SK-N-SH treated with all-trans-retinoic acid at 6 μM for 48 hours (cell line): ENCODE data around the gene MVD.

Experiments
- ATAC-seq: fragments of 200-7000 bp; cut with Tn5 transposase; 3 replicates; pipeline ENCODE4 v1.9.1; 2020; ENCODE audit warnings: mild to moderate bottlenecking, moderate library complexity
- ARNTL ChIP-seq: fragments of 450-650 bp; formaldehyde crosslinking; IDR thresholded peaks from 2 replicates; pipeline ENCODE4 v1.5.0; 2020; ENCODE audit warnings: low read depth, mild to moderate bottlenecking, moderate library complexity, borderline replicate concordance
- BACH2 ChIP-seq: fragments of 250-450 bp; sonication (Bioruptor Pico); IDR thresholded peaks from 2 replicates; pipeline ENCODE4 v1.9.0; 2021; ENCODE audit warnings: mild to moderate bottlenecking, borderline replicate concordance
- CSDC2 ChIP-seq: fragments of 250-450 bp; sonication (Bioruptor Pico); IDR thresholded peaks from 2 replicates; pipeline ENCODE4 v1.5.0; 2020; ENCODE audit warnings: mild to moderate bottlenecking, moderate library complexity
- ESRRG ChIP-seq: fragments of 250-450 bp; sonication (Bioruptor Pico); IDR thresholded peaks from 2 replicates; pipeline ENCODE4 v1.6.1; 2021; ENCODE audit warnings: mild to moderate bottlenecking
- GLIS3 ChIP-seq: fragments of 250-450 bp; sonication (Bioruptor Pico); IDR thresholded peaks from 2 replicates; pipeline ENCODE4 v1.5.0; 2020; ENCODE audit warnings: mild to moderate bottlenecking, moderate library complexity
- OSR1 ChIP-seq: fragments of 250-450 bp; sonication (Bioruptor Pico); IDR thresholded peaks from 2 replicates; pipeline ENCODE4 v1.8.0; 2022; ENCODE audit warnings: moderate library complexity, mild to moderate bottlenecking, inconsistent platforms
- PATZ1 ChIP-seq: fragments of 250-450 bp; sonication (Bioruptor Pico); IDR thresholded peaks from 2 replicates; pipeline ENCODE4 v1.8.0; 2020; ENCODE audit warnings: mild to moderate bottlenecking, moderate library complexity, borderline replicate concordance
- PPARA ChIP-seq: fragments of 250-450 bp; sonication (Bioruptor Pico); IDR thresholded peaks from 2 replicates; pipeline ENCODE4 v1.5.0; 2020; ENCODE audit warnings: mild to moderate bottlenecking, borderline replicate concordance
- RARB ChIP-seq: fragments of 250-450 bp; sonication (Bioruptor Pico); IDR thresholded peaks from 2 replicates; pipeline ENCODE4 v1.8.0; 2021; ENCODE audit warnings: mild to moderate bottlenecking, moderate library complexity
- SNAI2 ChIP-seq: fragments of 250-450 bp; sonication (Bioruptor Pico); IDR thresholded peaks from 2 replicates; pipeline ENCODE4 v1.5.0; 2020; ENCODE audit warnings: mild to moderate bottlenecking, moderate library complexity
- TCF4 ChIP-seq: fragments of 250-450 bp; sonication (Bioruptor Pico); IDR thresholded peaks from 2 replicates; pipeline ENCODE4 v1.8.0; 2021; ENCODE audit warnings: mild to moderate bottlenecking, moderate library complexity, borderline replicate concordance
- TOX ChIP-seq: fragments of 250-450 bp; sonication (Bioruptor Pico); IDR thresholded peaks from 2 replicates; pipeline ENCODE4 v1.8.0; 2021; ENCODE audit warnings: mild to moderate bottlenecking, moderate library complexity, borderline replicate concordance
- TSHZ2 ChIP-seq: fragments of 250-450 bp; sonication (Bioruptor Pico); IDR thresholded peaks from 2 replicates; pipeline ENCODE4 v1.5.0; 2020; ENCODE audit warnings: mild to moderate bottlenecking, moderate library complexity
- ZC3H10 ChIP-seq: fragments of 250-450 bp; sonication (Bioruptor Pico); IDR thresholded peaks from 2 replicates; pipeline ENCODE4 v1.5.1; 2021; ENCODE audit warnings: mild to moderate bottlenecking, moderate library complexity
- ZNF565 ChIP-seq: fragments of 450-650 bp; formaldehyde crosslinking; conservative IDR thresholded peaks from 2 replicates; pipeline ENCODE4 v1.5.0; 2020; ENCODE audit warnings: low read depth, mild to moderate bottlenecking, moderate library complexity
- ZNF70 ChIP-seq: fragments of 450-650 bp; formaldehyde crosslinking; IDR thresholded peaks from 2 replicates; pipeline ENCODE4 v1.5.0; 2020; ENCODE audit warnings: mild to moderate bottlenecking, moderate library complexity
- ZNF8 ChIP-seq: fragments of 450-650 bp; formaldehyde crosslinking; IDR thresholded peaks from 2 replicates; pipeline ENCODE4 v1.5.0; 2020; ENCODE audit warnings: mild to moderate bottlenecking, moderate library complexity
- TF ChIP-seq, protein P1 (sequence below): fragments of 250-450 bp; sonication (Bioruptor Pico); IDR thresholded peaks from 2 replicates; pipeline ENCODE4 v1.8.0; 2021; ENCODE audit warnings: low read depth, mild to moderate bottlenecking, moderate library complexity, borderline replicate concordance
- TF ChIP-seq, protein P2 (sequence below): fragments of 250-450 bp; sonication (Bioruptor Pico); IDR thresholded peaks from 2 replicates; pipeline ENCODE4 v1.5.1; 2021; ENCODE audit warnings: mild to moderate bottlenecking, moderate library complexity
- TF ChIP-seq, protein P3 (sequence below): fragments of 250-450 bp; sonication (Bioruptor Pico); IDR thresholded peaks from 2 replicates; pipeline ENCODE4 v1.5.1; 2020; ENCODE audit warnings: low read depth, mild to moderate bottlenecking, moderate library complexity

The MVD gene

GRCh38 chr16:88678224-88678979 is 15.5 kb upstream of the MVD start:
- ATAC-seq: peak; percentile 45
- TF ChIP-seq TOX (CRISPR knock-in tag) (no peak), ZNF8 (no peak), ESRRG (CRISPR knock-in tag) (no peak), SNAI2 (no peak), ZNF565 (no peak), PATZ1 (no peak), OSR1 (no peak), CSDC2 (CRISPR knock-in tag) (no peak), TSHZ2 (CRISPR knock-in tag) (no peak), ZC3H10 (no peak), ARNTL (no peak), ZNF70 (no peak), BACH2 (CRISPR knock-in tag) (no peak), RARB (no peak), PPARA (CRISPR knock-in tag) (no peak)
- TF ChIP-seq, protein P1, sequence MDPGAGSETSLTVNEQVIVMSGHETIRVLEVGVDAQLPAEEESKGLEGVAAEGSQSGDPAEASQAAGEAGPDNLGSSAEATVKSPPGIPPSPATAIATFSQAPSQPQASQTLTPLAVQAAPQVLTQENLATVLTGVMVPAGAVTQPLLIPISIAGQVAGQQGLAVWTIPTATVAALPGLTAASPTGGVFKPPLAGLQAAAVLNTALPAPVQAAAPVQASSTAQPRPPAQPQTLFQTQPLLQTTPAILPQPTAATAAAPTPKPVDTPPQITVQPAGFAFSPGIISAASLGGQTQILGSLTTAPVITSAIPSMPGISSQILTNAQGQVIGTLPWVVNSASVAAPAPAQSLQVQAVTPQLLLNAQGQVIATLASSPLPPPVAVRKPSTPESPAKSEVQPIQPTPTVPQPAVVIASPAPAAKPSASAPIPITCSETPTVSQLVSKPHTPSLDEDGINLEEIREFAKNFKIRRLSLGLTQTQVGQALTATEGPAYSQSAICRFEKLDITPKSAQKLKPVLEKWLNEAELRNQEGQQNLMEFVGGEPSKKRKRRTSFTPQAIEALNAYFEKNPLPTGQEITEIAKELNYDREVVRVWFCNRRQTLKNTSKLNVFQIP: no peak
- TF ChIP-seq, protein P2, sequence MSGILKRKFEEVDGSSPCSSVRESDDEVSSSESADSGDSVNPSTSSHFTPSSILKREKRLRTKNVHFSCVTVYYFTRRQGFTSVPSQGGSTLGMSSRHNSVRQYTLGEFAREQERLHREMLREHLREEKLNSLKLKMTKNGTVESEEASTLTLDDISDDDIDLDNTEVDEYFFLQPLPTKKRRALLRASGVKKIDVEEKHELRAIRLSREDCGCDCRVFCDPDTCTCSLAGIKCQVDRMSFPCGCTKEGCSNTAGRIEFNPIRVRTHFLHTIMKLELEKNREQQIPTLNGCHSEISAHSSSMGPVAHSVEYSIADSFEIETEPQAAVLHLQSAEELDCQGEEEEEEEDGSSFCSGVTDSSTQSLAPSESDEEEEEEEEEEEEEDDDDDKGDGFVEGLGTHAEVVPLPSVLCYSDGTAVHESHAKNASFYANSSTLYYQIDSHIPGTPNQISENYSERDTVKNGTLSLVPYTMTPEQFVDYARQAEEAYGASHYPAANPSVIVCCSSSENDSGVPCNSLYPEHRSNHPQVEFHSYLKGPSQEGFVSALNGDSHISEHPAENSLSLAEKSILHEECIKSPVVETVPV (CRISPR knock-in tag): no peak
- TF ChIP-seq, protein P3, sequence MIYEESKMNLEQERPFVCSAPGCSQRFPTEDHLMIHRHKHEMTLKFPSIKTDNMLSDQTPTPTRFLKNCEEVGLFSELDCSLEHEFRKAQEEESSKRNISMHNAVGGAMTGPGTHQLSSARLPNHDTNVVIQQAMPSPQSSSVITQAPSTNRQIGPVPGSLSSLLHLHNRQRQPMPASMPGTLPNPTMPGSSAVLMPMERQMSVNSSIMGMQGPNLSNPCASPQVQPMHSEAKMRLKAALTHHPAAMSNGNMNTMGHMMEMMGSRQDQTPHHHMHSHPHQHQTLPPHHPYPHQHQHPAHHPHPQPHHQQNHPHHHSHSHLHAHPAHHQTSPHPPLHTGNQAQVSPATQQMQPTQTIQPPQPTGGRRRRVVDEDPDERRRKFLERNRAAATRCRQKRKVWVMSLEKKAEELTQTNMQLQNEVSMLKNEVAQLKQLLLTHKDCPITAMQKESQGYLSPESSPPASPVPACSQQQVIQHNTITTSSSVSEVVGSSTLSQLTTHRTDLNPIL (CRISPR knock-in tag): no peak

DNA sequence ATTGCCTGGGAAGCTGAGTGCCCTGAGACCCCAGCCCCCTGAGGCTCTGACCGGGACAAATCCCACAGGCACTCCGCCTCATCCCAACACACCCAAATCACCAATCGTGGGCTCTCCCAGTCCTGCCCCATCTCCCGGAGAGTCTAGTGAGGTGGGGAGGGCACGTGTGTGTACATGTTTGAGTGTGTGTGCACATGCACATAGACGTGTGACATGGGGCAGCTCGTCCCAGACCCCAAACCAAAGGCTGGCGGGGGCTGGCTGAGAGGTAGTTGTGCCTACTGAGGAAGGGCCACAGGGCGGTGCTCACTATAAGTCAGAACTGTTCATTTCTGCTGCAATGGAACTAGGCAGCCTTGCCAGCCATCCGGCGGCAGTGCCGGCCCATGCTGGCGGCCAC is 14.8 kb upstream of the MVD start:
- ATAC-seq: peak; percentile 36; the same call in 1 of the 3 replicates
- TF ChIP-seq TCF4 (CRISPR knock-in tag) (no peak), GLIS3 (CRISPR knock-in tag) (no peak), TSHZ2 (CRISPR knock-in tag) (no peak), TOX (CRISPR knock-in tag) (no peak), BACH2 (CRISPR knock-in tag) (no peak), ZNF8 (no peak)
- TF ChIP-seq, protein P2 (CRISPR knock-in tag): no peak
- TF ChIP-seq, all 23 proteins: peak for 0
